NB4 (cell line): Measurements from ENCODE around the gene RNF11.

Experiments
- DNase-seq: peaks from one replicate; pipeline ENCODE4 v3.0.0; 2010; ENCODE audit warnings: low read depth
- H3K4me3 ChIP-seq: one replicate; pipeline ENCODE4 v1.5.1; 2011; ENCODE audit warnings: mild to moderate bottlenecking, low read depth, low read length, moderate library complexity
- CTCF ChIP-seq: IDR thresholded peaks from one replicate; pipeline ENCODE4 v1.5.1; 2012; ENCODE audit warnings: low read depth, low read length
- MYC ChIP-seq: IDR thresholded peaks from 2 replicates; pipeline ENCODE4 v1.6.1; 2011; ENCODE audit warnings: low read depth, low read length
- POLR2A ChIP-seq: IDR thresholded peaks from 2 replicates; pipeline ENCODE4 v1.6.1; 2011; ENCODE audit warnings: mild to moderate bottlenecking; ENCODE audit not compliant: insufficient read length; ENCODE audit errors: extremely low read depth
- TF ChIP-seq, protein P1 (sequence below): IDR thresholded peaks from 2 replicates; pipeline ENCODE4 v1.6.1; 2011; ENCODE audit warnings: low read depth, low read length

RNF11 gene

GRCh38 chr1:51322417-51323101 is 86.5 kb downstream of the RNF11 start:
- DNase-seq = no peak
- TF ChIP-seq, protein P1, sequence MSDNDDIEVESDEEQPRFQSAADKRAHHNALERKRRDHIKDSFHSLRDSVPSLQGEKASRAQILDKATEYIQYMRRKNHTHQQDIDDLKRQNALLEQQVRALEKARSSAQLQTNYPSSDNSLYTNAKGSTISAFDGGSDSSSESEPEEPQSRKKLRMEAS = no peak
- no peak for TF ChIP-seq CTCF
- TF ChIP-seq MYC = no peak
- TF ChIP-seq POLR2A = no peak
- no peak overlapping the region for H3K4me3 ChIP-seq
